NOMO-1 treated with dmso at 0.1 percent for 144 hours (cell line): ENCODE data around the gene FRMD4A.
"Not testable (repeated sequence)": the region's sequence is repeated elsewhere in the genome, so short reads cannot be mapped to it uniquely, and the experiment has no call there.

Source experiments
- DNase-seq: peaks from one replicate; lab custom pipeline; 2025; ENCODE audit not compliant: unreplicated experiment; lab: John Stamatoyannopoulos, UW

The FRMD4A gene

GRCh38 chr10:13801156-13801906 is 529.4 kb downstream of the FRMD4A start:
- no peak for DNase-seq

DNA sequence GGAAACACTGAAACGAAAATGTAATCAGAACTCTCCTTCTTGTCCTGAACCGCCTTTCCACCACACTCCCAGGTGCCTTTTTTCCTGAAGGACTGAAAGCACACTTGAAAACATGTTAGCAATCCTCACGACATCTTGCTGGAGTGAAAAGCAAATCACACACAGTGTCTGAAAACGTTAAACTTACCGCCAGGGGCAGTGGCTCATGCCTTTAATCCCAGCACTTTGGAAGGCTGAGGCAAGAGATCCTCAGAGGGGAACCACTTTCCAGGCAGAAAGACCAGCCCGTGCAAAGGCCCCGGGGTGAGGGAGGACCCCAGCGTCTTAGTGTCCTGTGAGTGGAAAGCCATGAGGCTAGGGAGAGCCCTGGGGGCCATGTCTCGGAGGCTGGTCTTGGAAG is 533.6 kb downstream of the FRMD4A start:
- DNase-seq, result no peak

- no peak for DNase-seq
These were observed 534.8 kb downstream of the FRMD4A start for GRCh38 chr10:13795653-13796555.

DNA sequence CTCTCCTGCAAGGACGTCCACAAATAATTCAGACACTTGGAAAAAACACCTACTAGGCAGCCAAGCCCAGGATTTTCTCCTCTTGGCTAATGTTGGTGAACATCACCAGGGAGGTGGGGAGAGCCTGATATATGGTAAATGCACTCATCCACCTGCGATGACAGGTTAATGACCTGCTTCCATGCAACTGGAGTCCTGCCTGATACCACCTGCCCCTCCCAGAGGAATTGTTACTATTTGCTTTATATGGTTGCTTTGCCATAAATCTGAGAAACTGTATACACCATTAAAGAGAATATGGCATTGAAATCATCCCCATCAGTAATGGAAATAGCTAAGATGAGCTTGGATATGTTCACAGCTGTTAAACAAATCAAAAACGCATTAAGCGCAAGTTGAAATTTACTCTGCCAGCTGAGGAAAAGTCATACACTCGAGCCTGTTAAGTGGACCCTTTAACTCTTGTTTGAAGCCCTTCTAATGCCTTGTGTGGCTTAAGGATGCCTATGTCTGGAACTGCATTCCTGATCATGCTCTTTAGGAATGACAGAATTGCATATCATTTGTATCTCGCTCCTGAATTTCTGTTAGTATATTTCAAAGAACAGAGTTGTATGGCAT is 535.6 kb downstream of the FRMD4A start:
- no peak for DNase-seq

DNA sequence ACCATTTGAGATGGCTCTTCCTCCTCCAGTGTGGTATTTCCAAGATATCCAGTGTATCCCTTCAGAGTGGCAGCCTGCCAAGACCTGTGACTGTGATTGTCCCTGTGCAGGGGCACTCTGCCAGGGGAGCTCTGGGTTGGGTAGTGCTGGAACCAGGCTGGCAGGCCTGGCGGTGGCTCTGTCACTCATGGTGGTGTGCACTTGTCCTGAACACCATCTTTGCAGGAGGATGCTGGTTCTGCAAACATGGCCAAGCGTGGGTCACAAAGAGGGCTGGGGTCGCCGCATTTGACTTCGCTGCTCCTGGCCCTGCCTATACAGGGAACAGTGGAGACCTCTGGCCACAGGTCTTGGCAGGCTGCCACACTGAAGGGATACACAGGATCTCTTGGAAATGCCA is 538.7 kb downstream of the FRMD4A start:
- DNase-seq, result no peak

- DNase-seq, result no peak
These were observed 539.2 kb downstream of the FRMD4A start for GRCh38 chr10:13791483-13791882.

- DNase-seq, result no peak
These were observed 540.5 kb downstream of the FRMD4A start for GRCh38 chr10:13790196-13790595.

GRCh38 chr10:13789448-13789829 is 541.3 kb downstream of the FRMD4A start:
- DNase-seq, result no peak

DNA sequence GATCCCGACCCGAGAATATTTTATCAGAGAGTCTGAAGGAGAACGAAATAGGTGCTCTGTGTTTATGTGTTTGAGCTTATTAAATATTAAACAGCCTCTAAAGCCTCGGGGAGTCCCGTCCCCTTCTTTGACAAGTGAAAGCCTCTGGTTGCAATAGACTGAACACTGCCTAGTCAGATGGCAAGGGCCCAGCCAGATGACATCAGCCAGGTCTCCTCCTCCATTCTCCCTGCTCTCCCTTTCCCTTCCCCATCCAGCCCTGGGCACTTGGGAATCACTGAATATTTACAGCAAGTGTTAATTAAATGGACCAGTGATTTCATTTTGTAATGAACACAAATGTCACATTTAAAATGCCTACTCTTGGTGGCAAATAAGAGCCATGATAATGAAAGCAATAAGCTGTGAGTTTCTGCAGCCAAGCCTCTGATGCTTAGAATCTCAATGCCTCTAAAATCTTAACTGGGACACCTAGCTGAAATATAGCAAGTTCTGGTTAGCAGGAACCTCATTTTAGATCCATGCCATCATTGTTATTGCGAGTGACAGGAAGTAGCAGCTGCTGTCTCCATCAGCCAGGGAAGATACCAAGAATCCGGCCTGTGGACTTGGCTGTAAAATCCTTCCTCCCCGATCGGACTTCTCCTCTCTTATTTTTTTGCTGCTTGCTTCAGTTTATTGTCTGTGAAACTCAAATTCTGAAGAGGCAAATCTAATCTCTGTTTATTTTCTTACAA is 541.8 kb downstream of the FRMD4A start:
- DNase-seq, result no peak

DNA sequence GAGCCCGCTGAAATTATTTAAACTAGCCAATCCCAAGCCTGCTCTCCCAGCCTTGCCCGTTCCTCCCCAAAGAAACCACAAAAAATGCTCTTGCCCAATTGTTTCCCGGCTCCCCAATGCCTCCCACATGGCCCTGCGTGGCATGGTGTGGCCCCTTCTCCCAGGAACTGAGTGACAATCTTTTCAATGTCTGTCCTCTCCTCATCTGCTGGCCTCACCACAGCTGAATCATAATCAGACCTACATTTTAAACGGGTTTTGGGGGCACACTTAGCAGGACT is 542.5 kb downstream of the FRMD4A start:
- no peak for DNase-seq

- no peak for DNase-seq
These were observed 543.7 kb downstream of the FRMD4A start for GRCh38 chr10:13787015-13787421.

DNA sequence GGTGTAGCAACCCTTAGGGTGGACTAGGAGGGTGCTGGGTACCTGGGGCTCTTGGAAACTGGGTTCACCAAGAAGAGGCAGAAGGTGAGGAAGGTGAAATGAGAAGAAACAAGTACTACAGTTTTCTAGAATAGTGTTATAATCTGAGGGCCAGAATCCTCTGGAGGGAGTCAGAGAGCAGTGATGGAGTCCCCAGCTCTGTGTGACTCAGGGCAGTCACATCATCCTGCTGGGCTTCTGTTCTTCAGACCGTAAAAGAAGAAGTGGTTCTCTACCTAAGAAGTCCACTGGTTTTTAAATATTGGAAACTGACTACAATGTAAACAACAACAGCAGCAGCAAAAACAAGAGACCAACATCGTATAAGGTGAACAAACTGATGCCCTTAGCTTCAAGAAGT is 546.7 kb downstream of the FRMD4A start:
- peak; percentile 20 for DNase-seq

- DNase-seq, result no peak
These were observed 551.0 kb downstream of the FRMD4A start for GRCh38 chr10:13779748-13780147.

DNA sequence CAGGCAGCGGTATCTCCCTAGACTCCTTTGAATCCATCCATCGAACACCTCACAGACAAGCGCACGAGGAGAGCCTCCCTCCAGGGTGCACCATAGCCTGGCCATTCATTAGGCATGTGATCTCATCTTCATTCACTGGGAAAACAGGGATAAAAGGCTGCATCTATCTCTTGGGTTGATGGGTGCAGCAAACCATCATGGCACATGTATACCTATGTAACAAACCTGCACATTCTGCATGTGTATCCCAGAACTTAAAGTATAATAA is 552.1 kb downstream of the FRMD4A start:
- not testable (repeated sequence) for DNase-seq

DNA sequence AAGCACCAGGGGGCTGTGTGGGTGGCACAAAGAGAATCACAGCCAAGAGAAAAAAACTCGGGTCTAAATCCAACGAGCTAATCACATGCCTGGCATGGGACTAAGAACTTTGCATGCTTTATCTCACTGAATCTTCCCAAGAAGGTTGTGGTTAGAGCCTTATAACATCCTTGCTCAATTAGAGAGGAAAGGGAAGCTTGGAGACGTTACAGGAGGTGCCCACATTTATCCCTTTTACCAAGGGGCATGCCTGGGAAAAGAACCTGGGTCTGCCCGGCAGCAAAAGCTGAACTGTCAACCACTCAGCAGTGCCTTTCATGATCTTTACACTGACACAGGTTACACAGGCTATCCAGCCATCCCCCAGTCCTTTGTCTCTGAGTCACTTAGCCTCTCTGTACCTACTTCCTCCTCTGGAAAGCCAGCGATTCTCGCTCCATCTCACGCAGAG is 553.8 kb downstream of the FRMD4A start:
- peak; percentile 36 for DNase-seq

DNA sequence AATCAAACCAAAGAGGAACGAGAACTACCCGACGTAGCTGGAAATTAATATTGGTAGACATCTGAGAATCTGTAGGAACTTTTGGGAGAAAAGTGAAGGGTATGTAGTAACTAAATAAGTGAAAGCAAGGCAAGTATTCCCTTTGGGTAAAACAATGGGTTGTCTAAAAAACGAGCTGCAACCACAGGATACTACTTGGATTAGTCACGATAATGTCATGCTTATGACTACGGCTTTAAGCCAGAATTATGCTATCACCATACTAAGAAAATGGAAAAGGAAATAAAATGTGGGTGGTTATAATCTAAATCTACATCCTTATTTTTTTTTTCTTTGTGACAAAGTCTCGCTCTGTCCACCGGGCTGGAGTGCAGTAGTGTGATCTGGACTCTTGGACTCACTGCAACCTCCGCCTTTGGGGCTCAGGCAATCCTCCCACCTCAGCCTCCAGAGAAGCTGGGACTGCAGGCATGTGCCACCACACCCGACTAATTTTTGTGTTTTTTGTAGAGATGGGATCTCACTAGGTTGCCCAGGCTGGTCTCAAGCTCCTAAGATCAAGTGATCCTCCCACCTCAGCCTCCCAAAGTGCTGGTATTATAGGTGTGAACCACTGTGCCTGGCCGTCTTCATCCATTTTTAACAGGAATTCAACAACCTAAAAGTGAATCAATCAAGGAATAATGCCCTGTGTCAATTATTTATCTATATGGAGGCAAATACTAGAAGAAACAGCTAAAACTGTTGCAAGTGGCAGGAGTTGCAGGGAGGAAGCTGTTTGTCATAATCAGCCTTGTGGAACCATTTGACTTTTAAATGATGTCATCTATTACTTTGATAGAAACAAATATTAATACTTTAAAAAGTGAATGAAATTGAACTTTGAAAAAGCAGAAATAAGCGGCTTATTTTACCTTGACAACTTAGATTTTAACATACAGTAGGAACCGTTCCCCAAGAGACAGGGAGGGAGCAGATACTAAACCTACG is 554.6 kb downstream of the FRMD4A start:
- DNase-seq, result no peak

- no peak for DNase-seq
These were observed 556.3 kb downstream of the FRMD4A start for GRCh38 chr10:13774303-13774893.

GRCh38 chr10:13773496-13774170 is 557.1 kb downstream of the FRMD4A start:
- DNase-seq, result no peak

- peak; percentile 34 for DNase-seq
These were observed 557.7 kb downstream of the FRMD4A start for GRCh38 chr10:13773043-13773442.
